HPDE6-E6E7 (cell line): ENCODE data around the gene ELAVL4.

Experiments used
- DNase-seq: peaks from one replicate; pipeline ENCODE4 v3.0.0; 2011; ENCODE audit warnings: missing footprints; ENCODE audit errors: extremely low spot score

ELAVL4 gene

DNA sequence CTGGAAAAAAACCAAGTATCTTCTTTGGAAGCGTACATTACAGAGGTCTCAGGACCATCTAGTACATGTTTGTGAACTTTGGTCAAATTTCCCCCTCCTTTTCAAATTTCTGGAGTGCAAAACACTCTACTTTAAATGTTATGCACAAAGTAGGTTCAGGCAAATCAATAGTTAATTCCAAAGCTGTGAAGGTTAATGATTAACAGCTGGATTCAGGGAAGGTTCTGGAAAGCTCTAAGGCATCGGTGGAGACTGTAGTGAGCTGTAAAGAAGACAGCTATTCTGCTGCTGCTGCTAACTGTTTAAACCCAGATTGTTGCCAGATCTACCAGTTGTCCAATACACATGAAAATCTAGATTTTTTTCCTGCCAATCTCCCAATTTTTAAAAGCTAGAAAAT lies 70.9 kb downstream of the ELAVL4 start:
- DNase-seq, result no peak

DNA sequence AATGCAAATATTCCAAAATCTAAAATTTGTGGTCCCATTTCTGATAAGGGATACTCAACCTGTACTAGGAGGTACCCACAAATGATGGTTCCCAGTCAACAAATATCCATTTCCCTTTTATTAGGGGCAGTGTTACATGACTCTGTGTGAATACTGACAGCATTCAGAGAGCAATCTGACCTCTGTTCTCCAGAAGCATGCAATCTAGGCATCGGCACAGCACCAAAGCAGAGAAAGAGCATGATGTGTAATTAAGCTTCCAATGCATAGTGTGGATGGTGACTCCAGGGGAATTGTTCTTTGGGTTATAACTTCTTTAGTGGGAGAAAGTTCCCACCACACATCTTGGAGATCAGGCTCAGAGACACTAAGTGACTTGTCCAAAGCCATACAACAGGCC lies 71.6 kb downstream of the ELAVL4 start:
- no peak for DNase-seq

DNA sequence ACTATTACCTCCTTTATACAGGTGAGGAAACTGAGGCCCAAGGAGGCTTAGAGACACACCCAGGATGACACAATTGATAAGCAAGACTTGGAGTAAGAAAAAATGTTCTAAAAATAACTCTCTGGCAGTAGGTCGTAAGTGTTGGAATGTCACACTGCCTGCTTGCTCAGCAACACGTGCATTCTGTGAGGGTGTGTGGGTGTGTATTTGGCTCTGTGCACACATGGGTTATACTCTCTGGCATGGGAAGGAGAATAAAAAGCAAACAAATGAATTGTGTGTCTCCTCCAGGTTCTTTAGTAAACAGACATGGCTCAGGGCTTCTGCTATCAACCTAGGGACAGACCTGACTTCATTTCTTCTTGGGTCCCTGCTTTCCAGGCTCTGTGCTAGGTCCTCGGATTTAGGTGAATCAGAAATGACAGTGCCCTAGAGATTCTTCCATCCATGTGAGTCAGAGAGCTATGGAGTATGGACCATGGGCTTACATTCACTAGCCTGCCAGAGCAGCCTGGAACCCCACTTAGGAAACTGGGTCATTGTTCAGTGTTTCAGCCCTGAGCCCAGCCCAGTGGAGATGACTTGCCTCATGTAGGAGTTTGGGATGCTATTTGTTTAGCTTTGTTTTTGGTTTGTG lies 72.4 kb downstream of the ELAVL4 start:
- no peak for DNase-seq

DNA sequence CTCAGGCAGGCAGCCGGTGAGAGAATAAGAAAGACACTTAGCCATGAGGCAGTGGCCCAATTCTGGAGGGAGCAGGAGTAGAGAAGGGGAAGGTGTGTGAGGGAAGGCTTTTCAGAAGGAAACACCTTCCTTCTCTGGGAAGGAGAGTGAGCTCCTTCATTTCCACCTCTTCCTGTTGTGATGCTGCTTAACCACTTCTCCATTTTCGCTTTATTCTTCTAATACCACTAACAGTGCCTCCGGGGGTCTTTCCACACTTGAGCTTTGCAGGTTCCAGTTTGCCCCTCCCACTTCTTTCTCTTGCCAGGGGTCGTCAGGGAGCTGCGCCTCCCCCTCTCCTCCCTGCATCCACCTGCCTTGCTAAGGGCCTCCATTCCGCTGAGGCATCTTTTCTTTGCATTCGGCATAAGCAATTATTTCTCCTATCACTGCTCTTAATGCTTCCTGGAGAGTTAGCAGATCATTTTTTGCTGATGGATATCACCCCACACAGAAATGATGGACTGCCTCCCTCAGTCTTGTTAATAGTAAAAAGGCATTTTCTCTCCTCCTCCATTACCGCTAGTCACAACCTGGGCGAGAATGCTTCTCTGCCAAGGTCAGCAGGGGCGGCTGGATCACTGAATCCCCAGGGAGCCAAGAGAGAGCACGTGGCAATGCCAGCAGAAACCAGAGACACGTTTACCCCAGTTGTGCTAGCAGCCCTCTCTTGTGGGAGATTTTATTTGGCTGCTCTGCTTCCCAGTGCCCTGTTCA lies 74.8 kb downstream of the ELAVL4 start:
- DNase-seq, result no peak

DNA sequence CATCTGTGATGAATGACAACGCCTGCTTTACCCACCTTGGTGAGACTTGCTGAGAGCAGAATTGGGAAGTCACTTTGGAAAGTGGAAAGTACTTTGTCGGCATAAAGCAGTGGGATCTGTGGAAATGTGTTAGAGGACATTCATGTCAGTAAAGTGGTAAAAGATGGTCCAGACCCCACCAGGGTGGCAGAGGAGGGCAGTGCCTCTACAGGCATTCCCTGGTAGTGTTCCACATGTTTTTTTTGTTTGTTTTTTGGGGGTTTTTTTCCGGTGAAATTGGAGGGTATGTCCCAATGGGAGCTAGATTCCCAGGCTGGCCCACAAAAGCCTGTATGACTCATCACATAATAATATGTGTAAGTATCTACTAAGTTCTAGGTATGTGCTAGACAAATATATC lies 80.6 kb downstream of the ELAVL4 start:
- DNase-seq, result no peak

DNA sequence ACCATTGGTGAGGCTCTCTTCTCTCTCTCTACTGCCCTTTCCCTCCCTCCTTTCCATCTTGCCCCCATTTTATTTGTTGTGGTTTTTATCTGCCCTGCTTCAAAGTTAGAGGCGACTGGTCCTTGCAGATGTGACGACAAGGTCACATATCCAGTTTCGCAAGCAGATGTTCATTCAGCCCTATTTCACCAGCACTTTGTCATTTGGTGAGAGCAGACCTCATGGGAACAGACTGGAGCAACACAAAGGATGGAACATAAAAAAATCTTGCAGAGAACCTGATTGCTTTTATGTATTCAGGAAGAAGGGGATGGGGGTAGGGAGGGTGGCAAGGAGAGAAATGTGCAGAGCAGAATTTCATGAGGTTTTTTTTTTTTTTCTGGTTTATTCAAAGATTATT lies 84.3 kb downstream of the ELAVL4 start:
- no peak for DNase-seq

DNA sequence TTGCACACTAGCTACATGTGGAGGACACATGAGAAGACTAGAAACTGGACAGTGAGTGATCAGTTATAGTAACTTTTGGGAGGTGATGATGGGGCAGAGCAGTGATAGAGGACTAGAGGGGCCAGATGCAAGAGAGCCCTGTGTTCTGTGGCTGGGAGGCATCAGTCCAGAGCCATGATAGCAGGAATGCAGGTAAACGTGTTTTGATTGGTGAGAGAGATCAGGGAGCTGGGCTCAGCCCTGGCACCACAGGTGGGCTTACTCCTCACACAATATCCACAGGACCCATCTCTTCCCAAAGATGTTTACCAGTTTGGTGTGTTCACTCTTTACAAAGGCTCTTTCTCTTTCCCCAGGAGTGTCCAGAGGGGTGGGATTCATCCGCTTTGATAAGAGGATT lies 86.5 kb downstream of the ELAVL4 start:
- DNase-seq, result no peak

DNA sequence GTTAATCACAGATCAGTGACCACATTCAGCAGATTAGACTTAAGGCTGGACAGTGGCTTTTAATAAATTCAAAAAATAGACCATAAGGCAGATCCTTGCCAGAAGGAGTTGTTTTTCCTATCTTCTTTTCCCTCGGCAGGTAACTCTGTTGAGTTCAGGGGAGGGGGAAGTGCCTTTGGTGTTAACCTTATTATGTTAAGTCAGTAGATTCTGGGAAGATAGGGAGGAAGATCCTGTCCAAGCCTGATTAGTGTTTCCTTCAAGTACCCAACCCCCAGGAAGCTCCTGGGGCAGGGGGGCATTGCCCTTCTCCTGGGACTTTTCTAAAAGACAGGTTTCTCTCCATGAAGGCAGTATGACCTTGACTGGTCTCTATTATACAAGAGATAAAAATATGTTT lies 87.4 kb downstream of the ELAVL4 start:
- DNase-seq, result no peak

DNA sequence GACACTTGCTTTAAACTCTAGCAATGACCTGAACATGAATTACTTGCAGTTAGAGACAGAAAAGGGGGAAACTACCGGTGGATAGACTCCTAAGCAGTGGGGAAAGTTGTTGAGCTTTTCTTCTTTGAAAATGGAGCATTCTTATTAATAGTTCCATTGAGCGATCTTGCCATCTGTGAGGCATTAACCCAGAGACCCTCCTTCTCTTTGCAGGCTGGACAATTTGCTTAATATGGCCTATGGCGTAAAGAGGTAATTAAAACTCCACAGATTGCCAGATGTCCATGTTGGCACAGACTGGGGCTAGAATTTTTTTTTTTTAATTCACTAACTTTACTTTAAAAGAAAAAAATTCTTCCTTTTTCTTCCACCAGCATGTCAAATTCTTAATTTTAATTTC lies 88.5 kb downstream of the ELAVL4 start:
- DNase-seq, result no peak

DNA sequence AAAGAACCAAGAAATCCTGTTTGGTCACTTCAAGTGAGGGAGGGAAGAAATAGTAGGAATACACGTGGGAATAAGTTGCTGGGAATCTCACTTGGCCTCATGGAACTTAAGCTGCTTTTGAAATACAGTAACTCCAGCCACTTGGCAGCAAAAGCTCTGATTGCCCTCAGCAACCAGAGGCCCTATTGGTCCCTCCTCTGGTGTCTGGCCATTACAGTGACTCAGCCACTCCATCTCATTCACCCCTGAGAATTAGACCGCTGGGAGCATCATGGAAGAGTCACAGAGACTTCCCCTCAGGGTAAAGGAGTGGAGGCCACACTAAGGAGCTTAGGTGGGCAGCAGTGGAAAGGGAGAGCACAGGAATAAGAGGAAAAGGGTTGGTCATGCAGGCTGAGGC lies 99.6 kb downstream of the ELAVL4 start:
- no peak for DNase-seq

DNA sequence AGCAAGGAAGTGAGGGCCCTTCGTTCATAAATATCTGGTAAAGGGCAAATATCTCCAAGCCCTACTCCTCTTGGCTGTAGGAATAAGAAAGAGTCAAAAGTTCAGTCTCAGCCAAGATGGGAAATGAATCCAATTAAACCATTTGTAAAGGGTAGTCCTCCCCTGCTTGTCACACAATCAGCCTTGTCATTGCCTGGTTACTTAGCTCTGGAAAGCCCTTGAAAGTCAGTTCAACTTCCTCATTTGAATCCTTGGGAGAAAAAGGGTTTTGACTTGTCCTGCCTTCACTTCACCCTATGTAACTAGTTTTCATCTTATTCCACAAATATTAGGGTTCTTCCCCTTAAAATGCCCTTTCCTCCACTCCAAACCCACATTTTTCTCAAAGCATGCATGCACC lies 100.0 kb downstream of the ELAVL4 start:
- DNase-seq, result no peak

DNA sequence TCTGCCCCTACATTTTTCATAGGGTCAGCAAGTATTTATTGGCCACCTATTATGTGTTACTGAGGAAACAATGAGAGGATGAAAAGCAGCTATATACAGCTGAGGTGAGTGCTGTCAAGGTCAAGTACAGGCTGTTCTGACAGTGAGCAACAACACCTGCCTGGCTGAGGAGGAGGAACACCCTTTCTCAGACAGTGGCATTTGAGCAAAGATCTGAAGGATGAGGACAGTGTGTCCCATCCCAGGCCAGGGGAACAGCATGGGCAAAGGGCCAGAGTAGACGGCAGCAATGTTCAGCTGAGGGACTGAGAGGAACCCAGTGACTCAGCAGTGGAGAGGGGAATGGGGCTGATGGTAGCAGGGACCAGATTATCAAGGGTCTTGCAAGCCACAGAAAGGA lies 101.0 kb downstream of the ELAVL4 start:
- no peak for DNase-seq

DNA sequence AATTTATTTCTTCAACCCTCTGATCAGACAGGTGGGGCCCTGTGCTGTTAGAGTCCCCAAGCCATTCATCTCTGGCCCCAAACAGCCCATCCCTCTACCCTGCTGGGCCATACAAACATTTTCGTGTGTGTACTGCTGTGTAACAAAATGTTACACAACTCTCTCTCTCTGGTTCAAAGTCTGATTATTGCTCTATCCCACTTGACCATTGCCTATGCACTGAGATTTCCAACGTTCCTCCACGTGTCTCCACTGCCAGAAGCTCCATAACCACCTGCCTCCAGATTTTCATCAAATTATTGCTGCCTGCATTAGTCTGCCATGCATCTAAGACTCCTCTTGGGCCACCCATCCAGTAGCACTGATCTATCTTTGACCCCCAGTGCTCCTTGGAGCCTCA lies 104.8 kb downstream of the ELAVL4 start:
- no peak for DNase-seq

DNA sequence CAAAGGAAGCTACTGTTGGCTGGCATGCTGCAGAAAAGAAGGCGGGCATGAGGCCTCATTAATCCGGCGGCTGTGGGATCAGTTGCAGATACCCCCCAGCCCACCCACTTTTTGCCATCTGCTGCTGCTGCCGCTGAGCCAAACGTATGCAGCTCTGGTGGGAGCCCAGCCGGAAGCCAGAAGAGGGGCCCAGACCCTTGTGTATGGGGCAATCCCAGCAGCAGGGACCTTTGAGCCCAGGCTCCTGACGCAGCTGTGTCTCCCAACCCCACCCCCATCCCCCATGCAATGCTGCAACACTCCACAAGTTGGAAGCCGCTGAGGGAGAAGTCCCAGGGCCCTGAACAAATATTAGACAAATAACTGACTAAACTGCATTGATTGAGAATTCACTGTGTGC lies 106.0 kb downstream of the ELAVL4 start:
- no peak for DNase-seq

DNA sequence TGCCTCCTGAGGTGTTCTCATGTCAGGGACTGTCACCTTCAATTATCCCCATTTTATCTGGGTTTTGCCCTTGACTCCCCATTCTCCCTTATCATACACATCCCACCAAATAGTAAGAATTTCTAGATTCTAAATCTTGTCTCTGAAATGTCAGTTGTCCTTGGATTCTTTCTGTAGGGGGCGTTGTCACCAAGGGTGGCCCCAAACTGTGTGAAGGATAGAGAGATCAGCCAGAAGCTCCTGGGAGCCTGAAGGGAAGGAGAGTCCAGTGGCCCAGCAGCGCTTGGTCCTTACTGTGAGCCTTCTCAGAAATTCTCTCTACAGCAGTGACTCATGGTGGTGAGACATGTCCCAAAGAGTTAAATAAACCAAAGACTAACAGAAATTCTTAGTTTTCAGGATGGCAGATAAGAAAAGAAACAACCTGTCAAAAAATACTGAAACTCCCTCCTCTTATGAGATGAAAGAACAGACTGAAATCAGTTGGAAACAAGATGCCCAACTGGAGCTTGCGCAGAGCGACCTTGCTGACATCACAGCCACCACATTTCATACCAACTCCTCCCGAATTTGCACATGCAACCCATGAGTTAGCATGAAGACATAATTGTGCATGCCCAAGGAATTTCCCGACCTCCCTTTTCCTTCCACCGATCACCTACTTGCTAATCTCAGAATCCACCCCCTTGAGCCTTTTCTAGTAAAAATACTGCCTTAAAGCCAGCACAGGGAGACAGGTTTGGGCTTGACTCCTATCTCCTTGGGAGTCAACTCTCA lies 109.8 kb downstream of the ELAVL4 start:
- DNase-seq, result no peak

DNA sequence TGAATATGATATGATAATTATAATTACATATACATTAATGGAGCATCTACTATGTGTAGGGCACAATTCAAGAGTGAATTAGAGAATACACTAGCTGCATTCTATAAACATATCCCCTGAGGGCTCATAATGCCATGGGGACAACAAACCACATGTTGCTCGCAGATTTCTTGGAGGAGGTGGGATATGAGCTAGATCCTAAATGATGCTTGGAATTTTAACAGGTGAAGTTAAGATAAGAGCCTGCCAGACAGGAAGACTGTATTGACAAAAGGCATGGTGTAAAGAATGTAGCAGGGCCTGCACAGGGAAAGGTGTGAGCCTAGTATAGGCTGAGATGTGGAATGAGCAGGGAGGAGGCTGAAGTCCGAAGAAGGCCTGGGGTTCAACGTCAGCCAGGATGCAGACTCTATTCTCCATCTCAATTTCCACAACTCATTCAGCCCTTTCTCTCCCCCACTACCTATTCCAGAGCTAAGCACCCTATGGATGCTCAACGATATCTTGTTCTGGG lies 120.2 kb downstream of the ELAVL4 start:
- no peak for DNase-seq

DNA sequence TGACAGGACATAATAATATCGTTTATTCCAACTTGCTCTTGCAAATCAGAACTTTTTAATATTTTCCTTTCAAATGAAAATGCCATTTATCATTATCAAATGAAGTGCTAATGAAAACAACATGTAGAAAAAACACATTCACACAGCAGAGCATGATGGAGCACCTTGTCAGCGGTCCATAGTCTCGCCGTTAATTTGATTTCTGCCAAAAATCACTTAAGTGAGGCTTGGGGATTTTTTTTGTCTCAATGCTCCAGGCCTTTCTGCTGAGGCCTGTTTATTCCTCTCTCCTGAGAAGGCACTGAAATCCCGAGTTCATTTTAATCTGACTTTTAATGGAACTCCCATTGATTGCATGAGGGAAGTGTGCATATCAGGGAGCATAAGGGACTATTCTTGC lies 122.5 kb downstream of the ELAVL4 start:
- DNase-seq, result no peak

DNA sequence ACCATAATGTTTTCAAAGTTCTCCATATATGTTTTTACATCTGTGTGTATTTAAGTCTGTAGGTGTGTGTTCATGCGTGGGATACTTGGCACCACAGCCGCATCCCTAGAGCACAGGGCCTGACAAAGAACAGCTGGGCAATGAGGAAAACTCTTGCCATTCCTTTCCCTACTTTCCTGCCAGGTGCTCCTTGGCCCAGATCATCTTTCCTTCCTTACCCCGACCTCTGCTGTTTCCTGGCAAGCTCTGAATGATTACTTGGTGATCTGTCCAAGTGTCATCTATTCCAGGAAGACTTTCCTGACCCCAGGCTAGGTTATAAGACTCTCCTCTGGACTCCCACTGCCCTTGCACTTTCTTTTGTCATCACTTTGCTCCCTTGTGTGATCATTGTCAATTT lies 123.6 kb downstream of the ELAVL4 start:
- no peak for DNase-seq

DNA sequence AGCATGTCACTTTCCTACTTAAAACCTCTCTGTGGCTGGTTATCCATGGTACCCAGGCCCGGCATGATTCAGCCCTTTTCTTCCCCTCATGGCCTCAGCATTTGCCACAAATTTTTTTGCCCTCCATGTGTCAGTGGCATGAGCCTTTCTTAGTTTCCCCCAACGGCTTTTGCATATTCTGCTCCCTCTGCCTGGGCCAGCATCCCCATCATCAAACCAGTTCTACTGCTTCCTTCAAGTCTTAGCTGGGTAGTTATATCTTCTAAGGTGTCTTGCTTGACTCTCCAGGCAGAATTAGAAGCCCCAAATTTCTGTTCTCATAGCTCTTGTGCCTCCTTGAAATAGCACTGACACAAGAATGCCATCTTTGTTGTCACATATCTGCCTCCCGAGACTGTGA lies 127.9 kb downstream of the ELAVL4 start:
- DNase-seq, result no peak

DNA sequence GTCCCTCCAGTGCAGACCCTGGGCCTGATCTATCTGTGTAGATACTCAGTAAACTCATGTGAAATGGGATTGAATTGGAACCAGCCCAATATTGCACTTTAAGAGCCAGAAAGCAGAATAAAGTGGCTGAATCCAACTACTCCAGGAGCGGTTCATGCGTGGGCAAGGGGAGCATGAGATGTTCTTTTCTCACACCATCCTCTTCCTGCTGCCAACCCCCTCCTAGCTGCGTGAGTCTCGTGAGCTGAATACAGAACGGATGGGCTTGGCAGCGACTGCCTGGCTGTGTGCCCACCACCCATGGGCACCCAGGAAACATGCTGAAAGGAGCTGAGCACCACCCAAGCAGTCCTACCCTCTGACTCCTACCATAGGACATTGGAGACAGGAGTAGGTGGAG lies 128.3 kb downstream of the ELAVL4 start:
- no peak for DNase-seq

DNA sequence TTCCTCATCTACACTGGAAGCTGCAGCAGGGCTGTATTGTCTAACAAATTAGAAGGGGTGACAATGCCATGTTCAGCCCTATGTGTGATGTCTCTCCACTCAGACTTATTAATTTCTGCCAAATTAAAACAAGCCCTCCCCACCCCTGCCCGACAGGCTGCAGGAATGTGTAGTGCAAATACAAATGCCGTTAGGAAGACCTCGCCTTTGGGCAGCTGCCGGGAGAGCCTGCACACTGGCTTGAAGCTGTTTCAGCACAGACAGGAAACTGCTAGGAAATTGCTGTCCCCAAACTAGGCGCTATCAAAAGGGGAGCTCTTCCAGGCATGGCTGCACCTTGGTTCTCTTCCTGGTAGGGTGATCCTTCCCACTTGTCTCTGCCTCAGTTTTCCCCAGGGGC lies 135.2 kb downstream of the ELAVL4 start:
- DNase-seq, result no peak

DNA sequence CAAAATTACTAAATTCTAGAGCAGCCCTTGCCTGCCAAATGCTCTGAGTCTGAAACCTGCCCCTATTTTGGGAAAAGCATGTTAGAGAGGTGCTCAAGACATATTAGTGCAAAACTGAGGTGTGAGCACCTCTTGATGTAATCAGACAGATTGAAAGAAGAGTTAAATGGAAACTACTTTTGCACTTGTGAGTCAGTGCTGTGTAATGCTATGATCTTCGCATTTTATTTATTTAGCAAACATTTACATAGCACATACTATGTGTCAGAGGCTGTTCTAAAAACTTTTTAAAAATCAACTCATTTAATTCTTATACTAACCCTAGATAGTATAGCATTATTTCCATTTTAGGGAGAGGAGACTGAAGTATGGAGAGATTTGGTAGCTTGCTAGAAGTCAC lies 138.1 kb downstream of the ELAVL4 start:
- DNase-seq, result no peak

DNA sequence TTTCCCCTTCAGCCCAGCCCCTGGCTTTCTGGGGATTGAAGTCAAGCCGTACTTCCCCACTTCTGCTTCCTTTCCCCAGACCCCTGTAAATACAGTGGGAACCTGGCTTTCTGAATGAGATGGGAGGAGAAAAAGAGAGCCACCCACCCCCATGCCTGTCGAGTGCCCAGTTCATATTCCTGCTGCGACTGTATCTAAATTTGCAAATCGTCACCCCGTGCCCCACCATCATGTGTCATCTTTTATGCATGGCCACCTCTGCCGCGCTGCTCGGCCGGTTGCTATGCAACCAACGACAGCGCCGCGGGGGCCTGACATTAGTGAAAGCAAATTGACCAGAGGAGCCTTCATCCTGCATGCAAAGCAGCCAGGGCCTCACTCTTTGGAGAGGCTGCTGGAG lies 143.0 kb downstream of the ELAVL4 start:
- no peak for DNase-seq
